OCI-LY3 (cell line): Measurements from ENCODE around the gene LIMA1.

ENCODE experiments used
- CTCF ChIP-seq: fragments of 200-600, 300-600 bp; sonication (generic); IDR thresholded peaks from 2 replicates; pipeline ENCODE4 v1.5.1; 2014; ENCODE audit warnings: antibody characterized with exemption, low read length, low read depth
- EZH2phosphoT487 ChIP-seq: fragments of 200-600 bp; shearing (Covaris generic); IDR thresholded peaks from 2 replicates; pipeline ENCODE4 v1.6.1; 2018; ENCODE audit warnings: antibody characterized with exemption, mixed run types, low read depth

- TF ChIP-seq CTCF: no peak
- TF ChIP-seq EZH2phosphoT487: no peak
These were observed 71.8 kb downstream of the LIMA1 start for GRCh38 chr12:50211392-50212070.
